Liver (tissue), 9 donors: Measurements from ENCODE around the gene ALDH1B1. TPM values are rescaled to one million over a fixed set of nuclear protein-coding genes. Genes with fewer than 3 reads are reported as not detected.

Experiments
- DNase-seq: peaks from one replicate; pipeline ENCODE4 v3.0.0-alpha.2; 2017; ENCODE audit warnings: low spot score
- H3K27ac ChIP-seq, 2 donors: one replicate each; pipeline ENCODE4 v1.7.0; 2013; ENCODE audit warnings: inconsistent platforms in 2 of 2, low read length in 2 of 2, control low read depth in 1 of 2, low read depth in 1 of 2, mild to moderate bottlenecking in 1 of 2
- H3K27me3 ChIP-seq, 4 donors: one replicate each; pipeline versions ENCODE4 v1.6.1 to v1.7.0; 2013; ENCODE audit warnings: low read length in 3 of 4, inconsistent platforms in 1 of 4, mild to moderate bottlenecking in 1 of 4, moderate library complexity in 1 of 4; ENCODE audit not compliant: control insufficient read depth in 4 of 4, insufficient read depth in 4 of 4
- H3K36me3 ChIP-seq, 4 donors: one replicate each; pipeline versions ENCODE4 v1.6.1 to v1.7.0; 2013; ENCODE audit warnings: low read length in 3 of 4, mild to moderate bottlenecking in 3 of 4, low read depth in 1 of 4, moderate library complexity in 1 of 4; ENCODE audit not compliant: control insufficient read depth in 4 of 4, insufficient read depth in 3 of 4
- H3K4me1 ChIP-seq, 4 donors: one replicate each; pipeline versions ENCODE4 v1.6.1 to v1.7.0; 2013; ENCODE audit warnings: low read length in 3 of 4, mild to moderate bottlenecking in 3 of 4, moderate library complexity in 1 of 4; ENCODE audit not compliant: control insufficient read depth in 4 of 4, insufficient read depth in 4 of 4
- H3K4me3 ChIP-seq, 3 donors: one replicate each; pipeline versions ENCODE4 v1.6.1 to v1.7.0; 2013; ENCODE audit warnings: low read length in 3 of 3, control low read depth in 1 of 3, low read depth in 1 of 3, mild to moderate bottlenecking in 1 of 3
- H3K9ac ChIP-seq, 2 donors: one replicate each; pipeline ENCODE4 v1.7.0; 2013; ENCODE audit warnings: low read length in 2 of 2, mild to moderate bottlenecking in 2 of 2, moderate library complexity in 2 of 2, control low read depth in 1 of 2, low read depth in 1 of 2
- H3K9me3 ChIP-seq, 4 donors: one replicate each; pipeline versions ENCODE4 v1.6.1 to v1.7.0; 2013; ENCODE audit warnings: low read length in 3 of 4; ENCODE audit not compliant: control insufficient read depth in 4 of 4
- ATF3 ChIP-seq: IDR thresholded peaks from 2 replicates; pipeline ENCODE4 v1.6.1; 2016; ENCODE audit warnings: antibody characterized with exemption
- CTCF ChIP-seq: fragments of 150-350 bp; IDR thresholded peaks from 2 replicates; pipeline ENCODE4 v1.5.1; 2017; ENCODE audit warnings: improper control_type of control experiment, low read depth, low read length; ENCODE audit not compliant: missing input control
- EGR1 ChIP-seq, 2 donors: IDR thresholded peaks; 2 replicates each; pipeline ENCODE4 v1.6.1; 2016 to 2018; ENCODE audit warnings: antibody characterized with exemption in 2 of 2, low read depth in 2 of 2
- GABPA ChIP-seq, 2 donors: IDR thresholded peaks in 1 of 2; conservative IDR thresholded peaks in 1 of 2; 2 replicates each; pipeline ENCODE4 v1.6.1; 2016; ENCODE audit warnings: antibody characterized with exemption in 2 of 2, mild to moderate bottlenecking in 1 of 2, moderate library complexity in 1 of 2
- HNF4A ChIP-seq, 2 donors: conservative IDR thresholded peaks; 2 replicates each; pipeline ENCODE4 v1.6.1; 2016; ENCODE audit warnings: antibody characterized with exemption in 2 of 2, mild to moderate bottlenecking in 2 of 2
- JUND ChIP-seq, 2 donors: IDR thresholded peaks; 2 replicates each; pipeline ENCODE4 v1.6.1; 2016; ENCODE audit warnings: antibody characterized with exemption in 2 of 2
- MAX ChIP-seq: IDR thresholded peaks from 2 replicates; pipeline ENCODE4 v1.6.1; 2016; ENCODE audit warnings: antibody characterized with exemption
- NR2F2 ChIP-seq: IDR thresholded peaks from 2 replicates; pipeline ENCODE4 v1.6.1; 2016; ENCODE audit warnings: antibody characterized with exemption
- RAD21 ChIP-seq, 2 donors: IDR thresholded peaks; 2 replicates each; pipeline ENCODE4 v1.6.1; 2016; ENCODE audit warnings: antibody characterized with exemption in 2 of 2, mild to moderate bottlenecking in 2 of 2
- REST ChIP-seq: IDR thresholded peaks from 2 replicates; pipeline ENCODE4 v1.6.1; 2016; ENCODE audit warnings: antibody characterized with exemption, mild to moderate bottlenecking
- RXRA ChIP-seq, 2 donors: IDR thresholded peaks; 2 replicates each; pipeline ENCODE4 v1.6.1; 2017 to 2018; ENCODE audit warnings: antibody characterized with exemption in 2 of 2, mild to moderate bottlenecking in 1 of 2
- SP1 ChIP-seq: IDR thresholded peaks from 2 replicates; pipeline ENCODE4 v1.6.1; 2018; ENCODE audit warnings: antibody characterized with exemption, mild to moderate bottlenecking
- TAF1 ChIP-seq: conservative IDR thresholded peaks from 2 replicates; pipeline ENCODE4 v1.6.1; 2016; ENCODE audit warnings: antibody characterized with exemption, mild to moderate bottlenecking
- ZBTB33 ChIP-seq: IDR thresholded peaks from 2 replicates; pipeline ENCODE4 v1.6.1; 2016; ENCODE audit warnings: antibody characterized with exemption
- WGBS: extraction: QIAGEN DNeasy Blood & Tissue Kit; methylation state at CpG from one replicate; pipeline ENCODE4 v1.1.7; 2013; 5-methylcytosine and 5-hydroxymethylcytosine counted together
- polyA plus RNA-seq, 2 donors: library from polyadenylated mRNA; stranded (reverse) in 1 of 2; unstranded in 1 of 2; fragments of 200-250 nt in 1 of 2; fragments of >200 nt in 1 of 2; fragmentation: Nextera tagmentation in 1 of 2; extraction: Ambion mirVana in 1 of 2; gene quantifications; one replicate each; pipeline versions ENCODE4 v1.2.1 to v1.2.3, GENCODE V29; 2013 to 2015
- total RNA-seq, 2 donors: library from RNA; depleted of rRNA; stranded (reverse); fragments of >200 nt; gene quantifications; one replicate each; pipeline ENCODE4 v1.2.3, GENCODE V29; 2014
- donor health status: healthy.
- donor health status: healthy.
- donor health status: healthy.
- donor health status: healthy.
- donor health status: healthy.

The ALDH1B1 gene
- total and polyA plus RNA-seq, 4 donors, result 18.9 to 73.9 (median 52.6) TPM

GRCh38 chr9:38388283-38389223 is 3.9 kb upstream of the ALDH1B1 start:
- WGBS, result 30% methylated on average over 7 of the region's 7 CpGs
- Histone ChIP-seq H3K9me3 (peaks cover 2 to 10% (median 4%) of the 10 kb centered on the region in 4 donors), H3K4me1 (peaks cover 12 to 73% (median 68%) of the 10 kb centered on the region in 4 donors), H3K27ac (peak overlapping the region; percentile 66 to 80), H3K4me3 (no peak overlapping the region), H3K36me3 (no peaks in the 10 kb centered on the region), H3K9ac (no peak overlapping the region), H3K27me3 (no peaks in the 10 kb centered on the region)
- TF ChIP-seq CTCF (no peak), SP1 (no peak), ZBTB33 (peak; percentile 11), NR2F2 (no peak), RAD21 (IDR thresholded peaks at IDR 0.05) (no peak), JUND (IDR thresholded peaks at IDR 0.05) (peak in 1 of 2 donors; percentile 74), MAX (peak; percentile 43), EGR1 (IDR thresholded peaks at IDR 0.05; ENCODE audit: low read depth in 2 of 2) (peak in 1 of 2 donors; percentile 7), GABPA (IDR thresholded peaks at IDR 0.05 in 1 of 2, conservative IDR thresholded peaks at IDR 0.05 in 1 of 2) (peak in 1 of 2 donors; percentile 26), ATF3 (no peak), REST (peak; percentile 31), TAF1 (no peak), HNF4A (conservative IDR thresholded peaks at IDR 0.05) (peak; percentile 41 to 79), RXRA (IDR thresholded peaks at IDR 0.05) (peak in 1 of 2 donors; percentile 74)
- no peak for DNase-seq
